Measurements from ENCODE around the gene ANGPTL1.

Gene ANGPTL1, protein sequence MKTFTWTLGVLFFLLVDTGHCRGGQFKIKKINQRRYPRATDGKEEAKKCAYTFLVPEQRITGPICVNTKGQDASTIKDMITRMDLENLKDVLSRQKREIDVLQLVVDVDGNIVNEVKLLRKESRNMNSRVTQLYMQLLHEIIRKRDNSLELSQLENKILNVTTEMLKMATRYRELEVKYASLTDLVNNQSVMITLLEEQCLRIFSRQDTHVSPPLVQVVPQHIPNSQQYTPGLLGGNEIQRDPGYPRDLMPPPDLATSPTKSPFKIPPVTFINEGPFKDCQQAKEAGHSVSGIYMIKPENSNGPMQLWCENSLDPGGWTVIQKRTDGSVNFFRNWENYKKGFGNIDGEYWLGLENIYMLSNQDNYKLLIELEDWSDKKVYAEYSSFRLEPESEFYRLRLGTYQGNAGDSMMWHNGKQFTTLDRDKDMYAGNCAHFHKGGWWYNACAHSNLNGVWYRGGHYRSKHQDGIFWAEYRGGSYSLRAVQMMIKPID

DNA sequence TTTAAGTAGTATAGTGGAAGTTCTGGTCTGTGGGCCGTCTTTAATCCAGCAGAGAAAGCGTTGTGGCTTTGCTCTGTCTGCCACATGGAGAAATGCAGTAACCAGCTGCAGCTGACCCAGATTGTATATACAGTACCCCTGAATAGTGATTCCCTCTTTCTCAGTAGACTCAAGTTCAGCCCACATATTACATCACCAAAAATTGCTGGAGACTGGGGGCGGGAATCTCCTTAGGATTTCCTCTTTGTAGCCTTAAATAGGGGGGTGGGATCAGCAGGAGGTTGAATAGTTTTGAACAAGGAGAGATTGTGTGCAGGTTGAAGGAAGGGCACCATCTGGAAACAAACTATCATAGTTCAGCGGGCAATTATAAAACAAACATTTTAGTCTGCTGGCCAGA lies at the start of gene ANGPTL1:
Gene ANGPTL1, minus strand, starts transcription at position 134 of the 400 bp plus-strand sequence. CDS start 5,301 bp downstream, outside the sequence.
- DNase-seq (ENCODE audit: low read depth), result no peak

GRCh38 chr1:178919581-178919980 lies 48.7 kb upstream of the ANGPTL1 start:
- no peak for DNase-seq (ENCODE audit: low read depth)

DNA sequence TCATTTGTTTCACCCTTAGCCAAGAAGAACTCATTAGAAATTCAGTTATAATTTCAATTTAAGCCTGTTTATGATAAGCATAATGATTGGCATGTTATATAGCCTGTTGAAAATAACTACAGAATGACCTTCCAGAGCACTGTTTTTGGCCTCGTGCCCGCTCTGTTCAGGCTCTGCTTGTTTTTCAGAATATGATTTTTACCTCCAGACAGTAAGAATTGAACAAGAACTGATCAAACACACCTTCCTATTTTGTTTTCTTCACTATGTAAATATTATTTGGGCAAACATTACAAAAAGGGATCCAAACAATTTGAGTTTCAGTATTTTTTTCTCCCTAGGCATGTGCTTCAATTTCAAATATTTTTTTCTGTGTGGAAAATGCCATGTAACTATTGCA lies 48.1 kb upstream of the ANGPTL1 start:
- DNase-seq (ENCODE audit: low read depth), result no peak

GRCh38 chr1:178918308-178918707 lies 47.4 kb upstream of the ANGPTL1 start:
- DNase-seq (ENCODE audit: low read depth), result no peak

DNA sequence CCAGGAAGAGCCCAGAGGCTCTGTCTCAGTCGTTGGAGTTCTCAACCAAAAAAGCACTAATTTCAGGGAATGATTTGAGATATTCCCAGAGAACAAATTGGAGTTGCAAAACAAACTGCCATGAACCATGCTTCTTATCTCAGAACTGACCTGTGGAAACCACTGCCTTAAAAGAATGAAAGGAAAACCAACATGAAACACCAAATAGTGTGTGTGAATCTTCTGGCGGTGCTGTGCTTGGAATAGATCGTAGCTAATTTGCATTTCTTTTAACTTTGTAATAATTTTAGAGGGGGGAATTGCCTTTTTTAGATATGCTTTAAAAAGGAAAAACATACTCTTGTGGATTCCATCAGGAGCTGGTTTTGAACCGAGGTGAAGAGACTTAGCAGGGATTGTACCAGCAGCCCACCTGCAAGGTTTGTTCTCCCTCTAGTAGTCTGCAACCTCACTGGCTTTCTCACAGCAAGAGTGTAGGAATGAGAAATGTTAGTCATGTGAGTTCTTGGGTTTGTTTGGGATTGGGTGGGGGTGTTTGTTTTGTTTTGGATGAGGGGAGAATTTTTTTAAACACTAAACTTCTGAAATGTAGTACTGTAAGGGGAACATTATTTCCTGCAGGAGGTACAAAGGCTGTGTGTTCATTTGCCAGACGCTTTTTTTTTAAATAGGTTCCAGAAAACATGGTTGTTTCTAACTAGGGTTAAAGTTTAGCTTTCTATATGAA lies 45.7 kb upstream of the ANGPTL1 start:
- no peak for DNase-seq (ENCODE audit: low read depth)

DNA sequence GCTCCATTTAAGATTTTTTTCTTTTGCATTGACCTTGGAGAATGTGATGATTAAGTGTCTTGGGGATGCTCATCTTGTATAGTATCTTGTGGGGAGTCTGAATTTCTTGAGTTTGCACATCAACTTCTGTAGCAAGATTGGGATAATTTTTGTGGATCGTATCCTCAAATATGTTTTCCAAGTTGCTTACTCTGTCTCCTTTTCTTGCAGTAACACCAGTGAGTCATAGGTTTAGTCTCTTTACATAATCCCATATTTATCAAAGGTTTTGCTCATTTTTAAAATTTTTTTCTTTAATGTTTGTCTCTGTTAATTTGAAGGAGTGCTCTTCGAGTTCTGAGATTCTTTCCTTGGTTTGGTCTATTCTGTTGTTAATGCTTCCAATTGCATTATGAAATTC lies 41.7 kb upstream of the ANGPTL1 start:
- no peak for DNase-seq (ENCODE audit: low read depth)

- no peak for DNase-seq (ENCODE audit: low read depth)
These were observed 39.1 kb upstream of the ANGPTL1 start for GRCh38 chr1:178910023-178910422.

- no peak for DNase-seq (ENCODE audit: low read depth)
These were observed 37.5 kb upstream of the ANGPTL1 start for GRCh38 chr1:178908358-178908757.

DNA sequence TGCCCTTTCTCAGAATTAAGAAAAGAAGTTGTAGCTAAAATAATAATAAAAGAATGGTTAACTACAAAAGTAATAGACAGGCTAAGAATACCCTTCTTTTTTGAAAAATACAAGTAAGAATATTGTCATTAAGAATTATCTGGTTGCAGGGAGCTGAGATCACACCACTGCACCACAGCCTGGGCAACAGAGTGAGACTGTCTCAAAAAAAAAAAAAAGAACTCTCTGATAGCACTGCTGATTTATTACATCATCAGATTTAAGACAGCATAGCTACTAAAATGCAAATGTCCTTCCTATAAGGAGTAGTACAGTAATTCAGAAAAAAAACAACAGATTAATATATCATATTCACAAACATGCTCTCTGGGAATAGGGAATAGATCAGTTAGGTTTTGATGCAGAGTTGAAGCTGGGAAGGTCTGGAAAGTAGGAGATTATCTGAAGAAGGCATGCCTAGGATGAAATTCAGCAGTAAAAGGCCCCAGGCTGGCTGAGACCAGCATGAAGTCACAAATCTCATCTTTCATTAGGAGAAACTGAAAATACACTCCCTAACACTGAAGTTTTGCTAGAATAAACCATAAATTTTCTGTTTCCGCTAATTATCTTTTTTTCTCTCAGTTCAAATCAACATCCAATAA lies 30.7 kb upstream of the ANGPTL1 start:
- no peak for DNase-seq (ENCODE audit: low read depth)

DNA sequence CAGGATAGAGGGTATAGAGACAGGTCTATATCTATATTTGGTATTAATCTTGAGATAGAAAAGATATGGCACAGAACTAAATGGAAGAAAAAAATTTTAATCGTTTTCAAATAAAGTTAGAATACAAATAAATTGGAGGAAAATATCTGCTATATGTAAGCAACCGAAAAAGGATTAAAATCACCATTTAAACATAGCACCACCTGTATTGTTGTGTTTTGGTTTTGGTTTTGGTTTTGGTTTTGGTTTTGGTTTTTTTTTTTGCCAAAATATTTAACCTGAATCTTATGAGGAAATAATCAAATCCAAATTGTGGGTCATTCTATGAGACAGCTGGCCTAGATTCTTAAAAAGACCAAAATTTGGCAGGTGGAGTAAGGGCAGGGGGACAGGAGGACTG lies 28.5 kb upstream of the ANGPTL1 start:
- no peak for DNase-seq (ENCODE audit: low read depth)

DNA sequence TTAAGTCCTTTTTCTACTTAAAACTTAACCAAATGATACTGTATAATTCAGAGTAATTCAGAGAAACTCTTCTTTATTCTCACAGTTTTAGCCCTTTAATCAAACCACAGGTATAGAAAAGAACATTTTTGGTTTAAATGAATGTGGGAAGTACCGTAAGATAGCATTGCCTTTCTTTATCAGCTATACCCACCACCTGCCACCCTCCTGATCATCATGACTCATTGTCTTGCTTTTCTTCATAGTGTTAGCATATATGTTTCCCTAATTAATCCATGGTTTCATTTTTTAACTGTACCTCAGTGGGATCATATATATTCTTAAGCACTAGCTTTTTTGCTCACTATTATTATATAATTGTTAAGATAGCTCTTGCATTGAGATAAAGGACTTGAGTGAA lies 27.5 kb upstream of the ANGPTL1 start:
- DNase-seq (ENCODE audit: low read depth), result no peak

DNA sequence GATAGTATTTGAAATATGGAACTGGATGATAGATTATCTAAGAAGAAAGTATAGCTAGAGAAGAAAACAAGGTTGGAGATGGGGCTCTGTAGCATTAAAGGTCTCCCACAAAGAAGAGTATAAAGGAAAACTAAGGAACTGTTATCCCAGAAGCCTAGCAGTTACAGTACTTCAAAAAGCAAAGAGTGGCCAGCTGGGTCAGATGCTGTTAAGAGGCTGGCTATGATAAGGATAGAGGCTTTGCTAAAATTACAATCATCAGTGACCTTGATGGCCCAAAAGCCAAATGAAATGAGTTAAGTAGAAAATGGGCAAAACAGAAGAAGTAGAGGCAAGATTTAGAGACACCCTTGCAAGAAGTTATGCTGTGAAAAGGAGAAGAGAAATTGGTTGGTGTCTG lies 25.1 kb upstream of the ANGPTL1 start:
- no peak for DNase-seq (ENCODE audit: low read depth)

DNA sequence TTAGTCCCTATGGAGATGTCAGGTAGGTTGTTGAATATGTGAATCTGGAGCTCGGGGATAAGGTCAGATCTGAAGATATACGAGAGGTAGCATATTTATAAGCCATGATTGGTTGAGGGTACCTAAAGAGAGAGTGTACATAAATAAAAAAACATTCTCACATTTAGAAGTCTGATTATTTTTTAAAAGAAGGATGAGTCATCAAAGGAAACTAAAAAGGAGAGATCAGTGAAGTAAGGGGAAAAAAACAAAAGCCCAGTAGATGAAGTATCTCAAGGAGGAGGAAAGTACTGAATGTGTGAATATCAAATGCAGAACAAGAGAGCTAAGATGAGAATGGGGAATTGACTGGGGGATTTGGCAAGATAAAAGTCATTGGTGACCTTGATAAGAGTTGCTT lies 15.7 kb upstream of the ANGPTL1 start:
- no peak for DNase-seq (ENCODE audit: low read depth)

GRCh38 chr1:178885869-178886268 lies 15.0 kb upstream of the ANGPTL1 start:
- no peak for DNase-seq (ENCODE audit: low read depth)

DNA sequence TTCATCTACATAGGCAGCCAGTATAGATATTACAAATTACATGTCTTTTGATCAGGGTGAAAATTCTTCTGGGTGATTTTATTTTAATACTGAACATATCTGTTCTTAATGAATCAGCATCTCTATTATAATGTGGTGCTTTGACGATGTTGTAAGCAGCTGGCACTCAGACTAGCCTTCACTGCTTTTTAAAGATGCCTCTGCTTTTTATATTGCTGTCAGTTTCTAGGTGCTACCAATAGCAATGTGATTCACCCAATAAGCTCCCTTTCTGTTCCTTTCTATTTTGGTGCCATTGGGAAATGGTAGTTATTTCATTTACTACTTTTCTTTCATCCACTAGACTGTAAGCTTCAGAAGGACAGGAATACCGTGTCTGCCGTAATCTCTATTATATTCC lies 11.1 kb upstream of the ANGPTL1 start:
- DNase-seq (ENCODE audit: low read depth), result no peak

DNA sequence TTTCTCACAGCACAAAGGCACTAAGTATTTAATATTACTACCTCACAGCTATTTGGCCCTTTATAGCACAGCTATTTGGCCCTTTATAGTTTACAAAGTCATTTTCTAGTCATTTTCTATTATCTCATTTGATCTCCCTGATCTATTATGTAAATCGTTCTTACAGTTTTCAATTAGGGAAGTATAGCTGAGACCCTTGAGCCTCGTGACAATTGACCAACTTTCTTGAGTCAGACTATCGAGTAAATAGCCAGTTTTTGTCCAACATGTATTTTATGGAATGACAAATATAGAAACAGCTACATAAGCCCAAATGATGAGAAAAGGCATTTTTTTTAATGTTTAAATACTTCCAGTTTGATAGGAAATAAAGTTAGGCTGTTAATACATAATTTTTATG lies 7.0 kb upstream of the ANGPTL1 start:
- no peak for DNase-seq (ENCODE audit: low read depth)

DNA sequence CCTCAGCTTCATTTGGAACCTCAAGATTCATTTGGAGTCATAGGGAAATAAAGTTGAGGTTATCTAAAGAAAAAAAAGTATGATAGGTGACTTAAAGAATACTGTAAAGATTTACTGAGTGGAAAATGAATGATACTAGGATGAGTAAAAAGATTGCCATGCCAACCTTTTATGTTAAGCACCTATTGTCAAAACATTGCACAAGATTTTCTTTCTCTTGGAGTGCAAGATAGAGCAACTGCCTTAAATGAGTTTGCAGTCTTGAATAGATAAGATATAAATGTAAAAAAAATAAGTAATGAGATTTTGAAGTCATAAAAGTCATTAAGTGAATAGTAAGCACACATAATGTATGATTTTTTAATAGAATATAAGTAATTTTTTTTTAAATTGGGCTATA lies 5.1 kb upstream of the ANGPTL1 start:
- no peak for DNase-seq (ENCODE audit: low read depth)

DNA sequence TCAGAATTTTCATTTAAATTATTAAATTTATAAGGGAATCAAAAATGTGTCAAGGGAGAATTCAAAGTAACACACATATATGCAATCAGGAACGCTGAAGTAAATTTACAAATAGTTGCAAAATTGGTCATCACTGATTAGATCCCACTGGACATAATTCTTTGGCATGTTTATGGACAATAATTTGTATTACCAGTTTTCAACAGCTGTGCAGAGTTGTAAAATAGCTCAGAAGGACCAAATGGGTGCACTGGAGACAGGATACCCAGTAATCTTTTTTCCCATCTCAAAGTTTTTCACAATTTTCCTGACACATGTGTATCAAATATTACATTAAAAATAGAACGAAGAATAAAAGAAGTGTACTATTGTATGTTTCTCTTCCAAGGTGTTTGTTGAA lies 4.1 kb upstream of the ANGPTL1 start:
- no peak for DNase-seq (ENCODE audit: low read depth)

DNA sequence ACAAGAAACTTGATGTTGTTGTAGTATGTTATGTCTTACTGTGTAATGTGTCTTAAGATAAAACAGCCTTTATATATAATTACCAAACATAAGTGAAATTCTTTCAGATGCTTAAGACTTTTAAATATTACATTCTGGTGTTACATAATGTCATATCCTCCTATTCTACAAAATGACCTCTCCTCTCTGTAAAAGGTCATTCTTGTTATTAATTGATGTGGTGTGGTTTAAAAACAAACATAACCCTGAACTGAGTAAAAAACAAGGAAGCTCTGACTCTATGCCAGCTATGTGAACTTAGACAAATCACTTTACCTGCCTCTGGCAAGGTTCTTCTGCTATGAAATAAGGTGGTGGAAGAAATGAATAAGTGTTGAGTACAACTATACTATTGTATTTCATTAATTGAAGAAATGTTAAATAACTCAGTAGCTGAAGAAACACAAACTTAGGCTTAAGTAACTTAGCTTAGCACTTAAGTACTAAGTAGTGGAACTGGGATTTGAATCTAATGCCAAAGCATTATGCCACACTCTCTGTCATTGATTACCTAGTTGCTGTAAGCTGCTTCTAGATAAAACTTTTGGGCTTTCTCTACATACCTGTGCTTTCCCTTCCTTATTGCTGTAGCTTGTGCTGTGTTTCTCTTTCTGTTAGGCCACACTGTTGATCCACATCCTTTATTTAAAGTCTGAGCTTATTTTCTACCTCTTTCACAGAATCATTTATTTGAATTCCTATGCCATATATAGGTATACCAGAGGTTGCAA lies 859 bp upstream of the ANGPTL1 start:
- no peak for DNase-seq (ENCODE audit: low read depth)

DNA sequence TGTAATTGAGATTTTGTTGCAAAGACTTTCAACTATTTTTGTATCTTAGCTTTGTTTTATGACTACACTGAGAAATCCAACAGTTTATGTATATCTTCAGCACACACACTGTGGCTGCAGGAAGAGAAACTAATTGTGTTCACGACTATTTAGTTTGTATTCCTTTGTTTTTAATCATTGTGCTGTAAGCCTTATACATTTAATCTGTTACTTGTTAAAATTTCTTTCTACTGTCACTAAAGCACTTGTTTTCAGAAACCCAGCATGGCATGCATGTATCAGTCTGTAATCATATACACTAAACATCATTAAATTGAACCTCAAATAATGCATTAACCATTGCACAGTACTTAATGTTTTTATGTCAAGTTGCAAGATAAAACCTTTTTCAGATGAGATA lies 656 bp downstream of the ANGPTL1 start:
- no peak for DNase-seq (ENCODE audit: low read depth)

DNA sequence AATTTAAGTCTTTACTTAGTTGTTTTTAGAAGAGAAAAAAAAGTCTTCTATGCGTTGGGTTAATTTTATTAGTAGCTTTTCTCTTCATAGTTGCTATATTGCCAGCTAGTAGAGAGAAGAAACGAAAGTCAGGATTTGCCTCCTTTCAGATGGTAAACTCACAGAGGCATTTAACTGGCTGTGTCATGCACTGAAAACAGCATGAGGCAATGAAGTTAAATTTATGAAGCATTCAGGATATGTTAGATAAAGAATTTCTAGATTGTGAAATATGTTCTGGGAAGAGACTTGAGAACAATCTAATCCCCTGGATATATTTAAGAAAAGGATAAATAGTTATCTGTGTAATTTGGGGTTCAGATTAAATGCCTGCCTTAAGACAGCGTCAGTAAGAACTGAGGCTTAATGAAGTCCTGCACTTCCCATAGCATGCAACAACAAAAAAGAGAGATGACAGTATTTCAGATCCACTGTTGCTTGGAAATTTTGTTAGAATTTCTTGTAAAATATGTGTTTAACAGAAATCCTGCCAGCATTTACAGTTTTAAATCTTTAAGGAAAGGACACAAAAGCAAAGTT lies 1.7 kb downstream of the ANGPTL1 start:
- DNase-seq (ENCODE audit: low read depth), result no peak

GRCh38 chr1:178868706-178869105 lies 2.2 kb downstream of the ANGPTL1 start:
- no peak for DNase-seq (ENCODE audit: low read depth)
